H1 (cell line): ENCODE results near the gene MFSD2B. TPM values are rescaled to one million over a fixed set of nuclear protein-coding genes. Genes with fewer than 3 reads are reported as not detected.

ENCODE experiments used
- CTCF ChIA-PET: fragments of 300-600 bp; sonication (Branson Sonifier 250); formaldehyde crosslinking; loops from one replicate; lab custom pipeline; 2021; ENCODE audit not compliant: partially characterized antibody; lab: Charles Lee
- POLR2A ChIA-PET: fragments of 300-600 bp; sonication (Branson Sonifier 250); formaldehyde crosslinking; loops from one replicate; lab custom pipeline; 2021; ENCODE audit warnings: inconsistent platforms; ENCODE audit not compliant: partially characterized antibody; lab: Charles Lee
- DNase-seq, 2 experiments: peaks; one replicate each; pipeline versions ENCODE4 v3.0.0 to v3.0.0-alpha.2; 2010 to 2022; ENCODE audit warnings: low spot score in 2 of 2, low read depth in 1 of 2, mixed read lengths in 1 of 2
- FAIRE-seq: peaks from 2 replicates; lab custom pipeline; 2011; peaks lifted over from hg19 to GRCh38; lab: Jason Lieb, UNC
- H2AFZ ChIP-seq: 2 replicates; pipeline ENCODE4 v1.8.1; 2012; ENCODE audit warnings: low read length, inconsistent platforms
- H2AK5ac ChIP-seq: 2 replicates; pipeline ENCODE4 v1.6.1; 2013; ENCODE audit warnings: low read depth, low read length
- H2BK120ac ChIP-seq: replicated peaks from 2 replicates; pipeline ENCODE3; 2013; ENCODE audit warnings: low read depth, low read length, inconsistent platforms
- H2BK12ac ChIP-seq: 2 replicates; pipeline ENCODE4 v1.6.1; 2013; ENCODE audit warnings: low read depth, low read length
- H2BK15ac ChIP-seq: 2 replicates; pipeline ENCODE4 v1.6.1; 2013; ENCODE audit warnings: low read length
- H2BK20ac ChIP-seq: 2 replicates; pipeline ENCODE4 v1.6.1; 2013; ENCODE audit warnings: low read length
- H2BK5ac ChIP-seq: 2 replicates; pipeline ENCODE4 v1.6.1; 2013; ENCODE audit warnings: low read depth, low read length
- H3K14ac ChIP-seq: 2 replicates; pipeline ENCODE4 v1.6.1; 2013; ENCODE audit warnings: inconsistent platforms; ENCODE audit not compliant: insufficient read length
- H3K18ac ChIP-seq: 2 replicates; pipeline ENCODE4 v1.6.1; 2013; ENCODE audit warnings: low read length; ENCODE audit errors: extremely low read depth
- H3K23ac ChIP-seq: 2 replicates; pipeline ENCODE4 v1.6.1; 2013; ENCODE audit warnings: inconsistent platforms; ENCODE audit not compliant: insufficient read length
- H3K23me2 ChIP-seq: 2 replicates; pipeline ENCODE4 v1.6.1; 2013; ENCODE audit warnings: low read depth, low read length
- H3K27ac ChIP-seq: 2 replicates; pipeline ENCODE4 v1.6.1; 2011; ENCODE audit warnings: low read depth, low read length, inconsistent platforms
- H3K27me3 ChIP-seq, 4 experiments: replicated peaks in 1 of 4; 1 replicate in 1 of 4; 2 replicates in 3 of 4; pipeline versions ENCODE4 v1.6.1 to v1.8.1; 2011 to 2013; ENCODE audit warnings: low read length in 3 of 4, mild to moderate bottlenecking in 3 of 4, inconsistent platforms in 2 of 4, mixed read lengths in 2 of 4, moderate library complexity in 1 of 4; ENCODE audit not compliant: control insufficient read depth in 3 of 4, insufficient read depth in 3 of 4; ENCODE audit errors: extremely low read depth in 1 of 4
- H3K36me3 ChIP-seq, 4 experiments: 2 replicates each; pipeline versions ENCODE4 v1.6.1 to v1.8.1; 2011 to 2013; ENCODE audit warnings: mild to moderate bottlenecking in 4 of 4, low read length in 3 of 4, moderate library complexity in 2 of 4, control low read depth in 1 of 4, inconsistent platforms in 1 of 4; ENCODE audit not compliant: insufficient read depth in 4 of 4, control insufficient read depth in 2 of 4
- H3K4ac ChIP-seq: replicated peaks from 2 replicates; pipeline ENCODE3; 2013; ENCODE audit warnings: low read length, low read depth, mixed read lengths, inconsistent platforms; ENCODE audit not compliant: insufficient read length
- H3K4me1 ChIP-seq, 4 experiments: replicated peaks in 1 of 4; 1 replicate in 1 of 4; 2 replicates in 3 of 4; pipeline versions ENCODE4 v1.6.1 to v1.8.1; 2011 to 2013; ENCODE audit warnings: low read length in 3 of 4, inconsistent platforms in 2 of 4, mixed read lengths in 1 of 4; ENCODE audit not compliant: insufficient read depth in 4 of 4, control insufficient read depth in 3 of 4
- H3K4me2 ChIP-seq, 2 experiments: 2 replicates each; pipeline versions ENCODE4 v1.6.1 to v1.8.1; 2011 to 2013; ENCODE audit warnings: low read depth in 2 of 2, low read length in 2 of 2, control low read depth in 1 of 2, inconsistent platforms in 1 of 2, mild to moderate bottlenecking in 1 of 2; ENCODE audit not compliant: insufficient read depth in 1 of 2
- H3K4me3 ChIP-seq, 4 experiments: fragments of 200-600, 300-600 bp in 1 of 4; sonication (generic), shearing (Covaris generic), sonication (Bioruptor Twin) in 1 of 4; 2 replicates each; pipeline versions ENCODE4 v1.5.1 to v1.8.1; 2011 to 2016; ENCODE audit warnings: low read length in 4 of 4, low read depth in 3 of 4, control low read depth in 2 of 4, inconsistent platforms in 2 of 4, mild to moderate bottlenecking in 2 of 4, mixed read lengths in 1 of 4, moderate library complexity in 1 of 4; ENCODE audit not compliant: insufficient read depth in 2 of 4; ENCODE audit errors: extremely low read depth in 1 of 4
- H3K56ac ChIP-seq: replicated peaks from 2 replicates; pipeline ENCODE3; 2013; ENCODE audit warnings: low read depth, mild to moderate bottlenecking, mixed read lengths, low read length, inconsistent platforms; ENCODE audit not compliant: insufficient read length
- H3K79me1 ChIP-seq: 2 replicates; pipeline ENCODE4 v1.6.1; 2013; ENCODE audit warnings: low read depth, low read length, control low read depth
- H3K79me2 ChIP-seq, 2 experiments: 2 replicates each; pipeline versions ENCODE4 v1.6.1 to v1.8.1; 2012 to 2013; ENCODE audit warnings: low read length in 2 of 2, mild to moderate bottlenecking in 2 of 2, inconsistent platforms in 1 of 2; ENCODE audit not compliant: insufficient read depth in 2 of 2, control insufficient read depth in 1 of 2
- H3K9ac ChIP-seq, 4 experiments: replicated peaks in 1 of 4; 1 replicate in 1 of 4; 2 replicates in 3 of 4; pipeline versions ENCODE4 v1.6.1 to v1.8.1; 2011 to 2013; ENCODE audit warnings: low read depth in 3 of 4, low read length in 3 of 4, control low read depth in 2 of 4, mild to moderate bottlenecking in 2 of 4, moderate library complexity in 2 of 4, inconsistent platforms in 1 of 4; ENCODE audit errors: extremely low read depth in 1 of 4
- H3K9me3 ChIP-seq, 2 experiments: 2 replicates each; pipeline versions ENCODE4 v1.6.1 to v1.8.1; 2012 to 2013; ENCODE audit warnings: mild to moderate bottlenecking in 2 of 2, moderate library complexity in 2 of 2, control low read depth in 1 of 2, inconsistent platforms in 1 of 2, low read depth in 1 of 2, low read length in 1 of 2, mixed read lengths in 1 of 2; ENCODE audit not compliant: insufficient read depth in 2 of 2
- H4K20me1 ChIP-seq, 2 experiments: replicated peaks in 1 of 2; 2 replicates each; pipeline versions ENCODE3 to v1.8.1; 2011 to 2013; ENCODE audit warnings: inconsistent platforms in 2 of 2, low read length in 2 of 2, mild to moderate bottlenecking in 1 of 2; ENCODE audit not compliant: insufficient read depth in 2 of 2, control insufficient read depth in 1 of 2
- H4K5ac ChIP-seq: 2 replicates; pipeline ENCODE4 v1.6.1; 2013; ENCODE audit warnings: low read length, low read depth, mixed read lengths, inconsistent platforms; ENCODE audit not compliant: insufficient read length
- H4K8ac ChIP-seq: 2 replicates; pipeline ENCODE4 v1.8.0; 2013; ENCODE audit warnings: mild to moderate bottlenecking, moderate library complexity, low read length, inconsistent platforms; ENCODE audit not compliant: insufficient read depth; ENCODE audit errors: extremely low read depth
- H4K91ac ChIP-seq: replicated peaks from 2 replicates; pipeline ENCODE3; 2013; ENCODE audit warnings: low read length, mixed read lengths, inconsistent platforms; ENCODE audit not compliant: insufficient read length
- CBX8 ChIP-seq: fragments of 300-800, 300-1000 bp; sonication (generic); IDR thresholded peaks from 2 replicates; pipeline ENCODE4 v1.7.1; 2016; ENCODE audit warnings: low read depth, low read length, borderline replicate concordance
- CTCF ChIP-seq, 3 experiments: IDR thresholded peaks; 1 replicate in 2 of 3; 2 replicates in 1 of 3; pipeline versions ENCODE4 v1.5.1 to v1.6.1; 2011; ENCODE audit warnings: low read length in 3 of 3, mild to moderate bottlenecking in 3 of 3, inconsistent platforms in 2 of 3, low read depth in 1 of 3, moderate library complexity in 1 of 3; ENCODE audit not compliant: insufficient read depth in 1 of 3; ENCODE audit errors: control extremely low read depth in 1 of 3
- POLR2AphosphoS5 ChIP-seq: IDR thresholded peaks from 2 replicates; pipeline ENCODE4 v1.6.1; 2011; ENCODE audit warnings: low read depth, low read length
- WGBS, 2 experiments: shearing (Covaris generic) in 1 of 2; methylation state at CpG; one replicate each; pipeline versions ENCODE4 v1.1.6 to v1.1.7; 2013 to 2015; ENCODE audit warnings: low lambda C conversion rate in 2 of 2, mixed read lengths in 2 of 2, inconsistent platforms in 1 of 2, low coverage in 1 of 2, missing lambda C conversion rate in 1 of 2; ENCODE audit not compliant: insufficient replicate concordance in 2 of 2, insufficient coverage in 1 of 2, insufficient read length in 1 of 2; ENCODE audit errors: extremely low coverage in 1 of 2, missing lambda C conversion rate in 1 of 2; 5-methylcytosine and 5-hydroxymethylcytosine counted together
- polyA plus RNA-seq, 7 experiments: library from polyadenylated mRNA; depleted of rRNA in 3 of 7; stranded (reverse) in 5 of 7; unstranded in 2 of 7; fragments of >200 nt in 5 of 7; fragments of 200-250 nt in 2 of 7; gene quantifications; 1 replicate in 5 of 7; 2 replicates in 1 of 7; 4 replicates in 1 of 7; pipeline versions ENCODE4 v1.2.1 to v1.2.3, GENCODE V29; 2011 to 2013; ENCODE audit warnings: missing spikeins in 2 of 7, mixed read lengths in 2 of 7
- total RNA-seq: library from RNA; stranded (reverse); fragmentation: NEBNext Ultra II Directional; extraction: Animal tissue kit (Norgen Biotek cat#: 25700); gene quantifications from 2 replicates; pipeline ENCODE4 v1.2.1, GENCODE V29; 2021

MFSD2B gene
- total and polyA plus RNA-seq, 2 of the 8 experiments (the other 6 are each of a cell fraction or from before 2014, with no cell fraction given): 0.33 to 0.48 TPM

DNA sequence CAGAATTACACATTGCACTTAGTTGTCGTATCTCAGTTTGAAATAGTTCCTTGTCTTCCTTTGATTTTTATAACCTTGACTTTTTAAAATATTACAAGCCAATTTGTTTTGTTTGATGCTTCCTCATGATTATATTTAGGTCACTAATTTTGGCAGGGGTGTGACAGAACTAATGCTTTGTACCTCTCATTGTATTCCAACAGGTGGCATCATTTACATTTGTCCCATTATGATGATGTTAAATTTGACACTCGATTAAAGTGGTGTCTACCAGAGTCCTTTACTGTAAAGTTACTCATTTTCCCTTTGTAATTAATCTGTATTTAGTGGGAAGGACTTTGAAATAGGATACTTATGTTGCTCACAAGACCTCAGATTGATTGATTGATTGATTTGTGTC lies 21.5 kb upstream of the MFSD2B start:
- H3K9me3 ChIP-seq: no peaks in the 10 kb centered on the region
- no peak overlapping the region for H3K27ac ChIP-seq
- H4K91ac ChIP-seq: no peak overlapping the region
- no peak overlapping the region for H2BK5ac ChIP-seq
- CTCF ChIA-PET: no interaction called here
- WGBS, 2 experiments: 77% methylated on average over 2 of the region's 2 CpGs; no CpG with 5 or more reads in 1 of the 2 experiments
- FAIRE-seq: no peak
- H4K20me1 ChIP-seq: no peaks in the 10 kb centered on the region
- POLR2A ChIA-PET: no interaction called here
- no peak overlapping the region for H4K8ac ChIP-seq
- no peak overlapping the region for H3K4me2 ChIP-seq
- no peak overlapping the region for H3K4ac ChIP-seq
- H3K36me3 ChIP-seq: peaks cover 0 to 7% (median 0%) of the 10 kb centered on the region in 4 experiments; a peak in 2 of 8 replicates
- H3K4me1 ChIP-seq: no peaks in the 10 kb centered on the region; a peak in 1 of 7 replicates
- H2AFZ ChIP-seq: no peak overlapping the region
- TF ChIP-seq POLR2AphosphoS5: no peak
- TF ChIP-seq CTCF (IDR thresholded peaks at IDR 0.05; ENCODE audit: control extremely low read depth in 1 of 3, insufficient read depth in 1 of 3, low read depth in 1 of 3, low read length in 3 of 3): peak in 1 of 3 experiments; percentile 12; a peak in 1 of 4 replicates
- TF ChIP-seq CBX8: no peak
- TF ChIP-seq, all 59 proteins: peak for 1
- H3K56ac ChIP-seq: no peak overlapping the region
- H2BK20ac ChIP-seq: no peak overlapping the region
- no peaks in the 10 kb centered on the region for H3K23me2 ChIP-seq
- H2BK12ac ChIP-seq: no peak overlapping the region
- DNase-seq: no peak
- H3K18ac ChIP-seq: no peak overlapping the region
- H3K23ac ChIP-seq: no peak overlapping the region
- no peaks in the 10 kb centered on the region for H3K27me3 ChIP-seq
- H2AK5ac ChIP-seq: no peak overlapping the region
- H2BK120ac ChIP-seq: no peak overlapping the region
- no peak overlapping the region for H4K5ac ChIP-seq
- H3K4me3 ChIP-seq: no peak overlapping the region
- H3K14ac ChIP-seq: no peak overlapping the region
- no peak overlapping the region for H3K9ac ChIP-seq
- no peak overlapping the region for H2BK15ac ChIP-seq
- H3K79me1 ChIP-seq: no peaks in the 10 kb centered on the region
- H3K79me2 ChIP-seq: no peaks in the 10 kb centered on the region
